Naive thymus-derived CD4-positive, alpha-beta T cell (primary cell): ENCODE data around the gene COL27A1. TPM values are rescaled to one million over a fixed set of nuclear protein-coding genes. Genes with fewer than 3 reads are reported as not detected.

Experiments
- ATAC-seq: fragments of 150-1000 bp; cut with Tn5 transposase; 2 replicates; pipeline ENCODE4 v1.10.0; 2021; ENCODE audit warnings: mild to moderate bottlenecking, moderate library complexity
- CTCF ChIA-PET: fragments of 350-600 bp; sonication (Branson Sonifier 250); formaldehyde crosslinking; loops from one replicate; lab custom pipeline; 2021; ENCODE audit warnings: antibody characterized with exemption; lab: Charles Lee
- POLR2A ChIA-PET: fragments of 350-600 bp; sonication (Branson Sonifier 250); formaldehyde crosslinking; loops from one replicate; lab custom pipeline; 2021; ENCODE audit warnings: antibody characterized with exemption, inconsistent platforms; lab: Charles Lee
- DNase-seq, 9 donors: peaks; one replicate each; pipeline versions ENCODE4 v3.0.0 to v3.0.0-alpha.2; 2020 to 2022; ENCODE audit warnings: mixed read lengths in 1 of 9
- H3K27ac ChIP-seq: one replicate; pipeline ENCODE4 v1.7.0; 2013; ENCODE audit warnings: mild to moderate bottlenecking, low read depth, low read length, moderate library complexity
- H3K27me3 ChIP-seq, 2 donors: one replicate each; pipeline ENCODE4 v1.7.0; 2013; ENCODE audit warnings: low read length in 2 of 2, mild to moderate bottlenecking in 2 of 2, moderate library complexity in 2 of 2; ENCODE audit not compliant: control insufficient read depth in 2 of 2, insufficient read depth in 2 of 2
- H3K36me3 ChIP-seq, 3 experiments: 1 replicate in 2 of 3; 2 replicates in 1 of 3; pipeline ENCODE4 v1.7.0; 2013; ENCODE audit warnings: low read length in 3 of 3, mild to moderate bottlenecking in 3 of 3, moderate library complexity in 1 of 3; ENCODE audit not compliant: insufficient read depth in 3 of 3, control insufficient read depth in 2 of 3
- H3K4me1 ChIP-seq, 2 donors: one replicate each; pipeline ENCODE4 v1.7.0; 2013; ENCODE audit warnings: low read length in 2 of 2, mild to moderate bottlenecking in 2 of 2, moderate library complexity in 1 of 2; ENCODE audit not compliant: control insufficient read depth in 2 of 2, insufficient read depth in 2 of 2
- H3K4me3 ChIP-seq: 2 replicates; pipeline ENCODE4 v1.7.0; 2013; ENCODE audit warnings: mild to moderate bottlenecking, low read length
- H3K9me3 ChIP-seq, 3 experiments: 1 replicate in 2 of 3; 2 replicates in 1 of 3; pipeline ENCODE4 v1.7.0; 2013; ENCODE audit warnings: low read length in 3 of 3; ENCODE audit not compliant: control insufficient read depth in 2 of 3
- H3K27ac Mint-ChIP-seq, 9 donors: one replicate each; pipeline ENCODE4 v1.8.0; 2020 to 2022; ENCODE audit warnings: mixed read lengths in 9 of 9, mild to moderate bottlenecking in 8 of 9, moderate library complexity in 5 of 9, inconsistent platforms in 2 of 9
- H3K27me3 Mint-ChIP-seq, 5 donors: one replicate each; pipeline ENCODE4 v1.8.0; 2021 to 2022; ENCODE audit warnings: mixed read lengths in 5 of 5, mild to moderate bottlenecking in 1 of 5
- H3K36me3 Mint-ChIP-seq, 5 donors: one replicate each; pipeline ENCODE4 v1.8.0; 2020 to 2022; ENCODE audit warnings: mixed read lengths in 5 of 5, mild to moderate bottlenecking in 3 of 5, inconsistent platforms in 1 of 5
- H3K4me1 Mint-ChIP-seq, 7 donors: one replicate each; pipeline ENCODE4 v1.8.0; 2020 to 2022; ENCODE audit warnings: mixed read lengths in 7 of 7, mild to moderate bottlenecking in 3 of 7, inconsistent platforms in 1 of 7
- H3K4me3 Mint-ChIP-seq, 10 donors: one replicate each; pipeline ENCODE4 v1.8.0; 2020 to 2022; ENCODE audit warnings: mild to moderate bottlenecking in 10 of 10, mixed read lengths in 10 of 10, moderate library complexity in 6 of 10, inconsistent platforms in 2 of 10
- H3K9me3 Mint-ChIP-seq, 11 donors: one replicate each; pipeline ENCODE4 v1.8.0; 2020 to 2022; ENCODE audit warnings: mixed read lengths in 11 of 11, mild to moderate bottlenecking in 4 of 11, inconsistent platforms in 1 of 11, moderate library complexity in 1 of 11
- intact Hi-C, 2 donors: fragments of 100-400 bp; cut with micrococcal nuclease; formaldehyde crosslinking; loops; one replicate each; pipeline ENCODE4 v1.15.1; 2023
- polyA plus RNA-seq, 2 donors: library from polyadenylated mRNA; unstranded; fragments of 300-500 nt; fragmentation: Illumina TruSeq; gene quantifications; one replicate each; pipeline ENCODE4 v1.2.3, GENCODE V29; 2021
- total RNA-seq, 6 experiments: library from RNA in 5 of 6; stranded (reverse) in 5 of 6; gene quantifications; 1 replicate in 5 of 6; 2 replicates in 1 of 6; pipeline ENCODE4 v1.2.3 and lab custom pipeline; 2021 to 2026

COL27A1 gene
- total and polyA plus RNA-seq, 7 experiments from 2014 or later: 1.2 to 2.4 (median 1.9) TPM; not detected in 2

DNA sequence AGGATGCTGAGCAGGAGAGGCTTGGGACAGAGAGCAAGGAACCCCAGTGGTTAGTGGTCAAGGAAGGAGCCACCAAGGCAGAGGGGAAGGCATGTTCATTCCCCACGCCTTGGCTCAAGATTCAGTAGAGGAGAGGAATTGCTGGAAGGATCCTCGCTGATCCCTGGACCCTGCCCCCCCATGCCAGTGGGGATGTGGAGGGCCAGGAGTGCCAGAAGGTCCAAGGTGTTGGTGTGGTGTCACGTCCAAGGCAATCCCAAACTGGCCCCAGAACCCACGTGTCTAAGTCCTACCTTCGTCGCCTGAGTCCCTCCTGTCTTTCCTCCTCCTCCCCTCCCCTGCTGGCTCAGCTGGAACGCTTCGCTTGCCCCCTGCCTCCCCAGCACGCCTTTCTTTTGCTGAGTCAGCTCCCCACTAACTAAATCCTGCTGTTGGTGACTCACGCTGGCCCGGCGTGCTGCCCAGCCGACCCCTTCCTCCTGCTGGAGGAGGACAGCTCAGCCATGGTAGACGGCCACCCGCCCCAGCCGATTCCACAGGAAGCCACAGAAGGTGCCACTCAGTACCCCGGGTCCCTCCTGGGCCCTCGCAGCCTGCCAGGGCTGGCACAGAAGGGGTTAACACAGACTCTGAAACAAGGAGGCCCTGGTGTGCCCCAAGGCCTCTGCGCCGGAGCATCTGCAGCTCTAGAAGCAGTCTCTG lies 130.0 kb downstream of the COL27A1 start:
- POLR2A ChIA-PET: no interaction called here
- Histone ChIP-seq H3K36me3 (no peaks in the 10 kb centered on the region), H3K27ac (no peak overlapping the region), H3K4me1 (no peaks in the 10 kb centered on the region), H3K9me3 (no peaks in the 10 kb centered on the region), H3K4me3 (no peak overlapping the region), H3K27me3 (no peaks in the 10 kb centered on the region)
- CTCF ChIA-PET: interaction anchor here (0.6 kb wide), 1 partner anchor 9 kb away, joined by 7 read pairs; no protein-coding TSS in a partner anchor
- intact Hi-C loops: no loop called here
- Mint-ChIP-seq H3K4me3 (no peak overlapping the region), H3K27me3 (peaks cover 0 to 3% (median 0%) of the 10 kb centered on the region in 5 donors), H3K36me3 (no peaks in the 10 kb centered on the region), H3K9me3 (peaks cover 0 to 2% (median 0%) of the 10 kb centered on the region in 11 donors), H3K4me1 (no peaks in the 10 kb centered on the region), H3K27ac (no peak overlapping the region)
- no peak for ATAC-seq
- no peak for DNase-seq

DNA sequence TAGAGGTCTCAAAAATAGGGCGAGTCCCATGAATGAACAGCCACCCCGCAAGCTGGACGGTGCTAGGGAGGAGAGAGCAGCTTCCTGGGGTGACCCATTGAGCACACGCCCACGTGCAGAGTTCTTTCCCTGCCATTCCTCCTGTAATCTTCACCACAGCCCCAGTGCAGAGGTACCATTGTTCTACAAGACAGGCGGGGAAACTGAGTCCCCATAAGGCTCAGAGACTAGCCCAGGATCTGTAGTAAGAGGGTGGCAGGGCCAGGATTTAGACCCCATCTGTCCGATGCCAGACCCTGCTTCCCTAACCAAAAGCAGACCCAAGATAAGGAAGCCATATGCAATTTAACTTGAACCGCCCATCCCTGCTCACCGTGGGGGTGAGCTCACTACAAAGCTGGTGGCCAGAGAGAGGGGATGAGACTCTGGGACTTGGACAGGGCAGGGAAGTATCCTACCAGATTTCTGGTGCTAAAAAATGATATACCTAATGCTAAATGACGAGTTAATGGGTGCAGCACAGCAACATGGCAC lies 130.9 kb downstream of the COL27A1 start:
- H3K4me1 Mint-ChIP-seq: peaks cover 0 to 5% (median 0%) of the 10 kb centered on the region in 7 donors
- H3K4me3 Mint-ChIP-seq: no peak overlapping the region
- H3K36me3 Mint-ChIP-seq: no peaks in the 10 kb centered on the region
- peaks cover 0 to 6% (median 5%) of the 10 kb centered on the region in 5 donors for H3K27me3 Mint-ChIP-seq
- H3K9me3 ChIP-seq: no peaks in the 10 kb centered on the region
- no peak for ATAC-seq
- no peaks in the 10 kb centered on the region for H3K36me3 ChIP-seq
- no peak for DNase-seq
- intact Hi-C loops: no loop called here
- ChIA-PET CTCF (no interaction called here), POLR2A (no interaction called here)
- H3K4me1 ChIP-seq: no peaks in the 10 kb centered on the region
- H3K27me3 ChIP-seq: no peaks in the 10 kb centered on the region
- H3K27ac ChIP-seq: no peak overlapping the region
- no peak overlapping the region for H3K27ac Mint-ChIP-seq
- H3K4me3 ChIP-seq: no peak overlapping the region
- H3K9me3 Mint-ChIP-seq: peaks cover 0 to 2% (median 0%) of the 10 kb centered on the region in 11 donors

DNA sequence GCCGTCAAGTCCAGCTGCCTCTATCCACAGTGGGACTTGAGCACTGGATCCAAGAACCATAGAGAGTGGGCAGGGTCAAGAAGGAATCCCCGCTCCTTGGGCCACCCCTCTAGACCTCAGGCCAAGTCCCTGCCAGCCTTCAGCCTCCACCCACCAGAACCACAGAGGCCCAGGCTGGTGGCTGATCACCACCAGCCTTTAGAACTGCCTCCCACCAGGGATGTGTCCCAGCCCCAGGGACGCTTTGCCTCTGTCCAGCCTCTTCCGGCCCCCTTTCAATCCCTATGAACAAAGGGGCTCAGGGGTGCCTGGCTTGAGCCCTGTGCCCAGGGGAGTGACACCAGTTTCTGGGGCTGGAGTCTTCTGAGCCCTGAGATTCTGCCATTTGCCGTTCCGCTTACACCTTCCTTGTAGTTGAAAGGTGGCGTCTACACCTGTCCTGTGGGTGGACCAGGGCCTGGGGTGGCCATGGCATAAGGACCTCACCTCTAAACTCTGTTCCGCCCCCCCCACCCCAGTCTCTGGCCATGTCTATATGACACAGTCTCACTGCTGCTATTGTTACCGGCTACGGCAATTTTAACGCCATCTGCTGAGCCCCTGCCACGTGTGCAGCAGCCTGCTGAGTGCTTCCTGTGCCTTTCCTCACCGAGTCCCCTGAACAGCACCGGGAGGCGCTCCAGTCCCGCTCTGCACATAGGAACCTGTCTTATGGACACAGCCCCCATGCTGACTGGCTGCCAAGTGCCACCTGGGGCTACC lies 131.8 kb downstream of the COL27A1 start:
- H3K27ac ChIP-seq: no peak overlapping the region
- H3K9me3 ChIP-seq: no peaks in the 10 kb centered on the region
- H3K4me1 ChIP-seq: no peaks in the 10 kb centered on the region
- H3K9me3 Mint-ChIP-seq: peaks cover 0 to 2% (median 0%) of the 10 kb centered on the region in 11 donors
- ChIA-PET CTCF (interaction anchor here (0.5 to 1.3 kb wide), 2 partner anchors 21 to 176 kb away, joined by 3 to 4 read pairs; no protein-coding TSS in a partner anchor), POLR2A (no interaction called here)
- intact Hi-C loops: no loop called here
- DNase-seq (no peak), ATAC-seq (no peak)
- no peak overlapping the region for H3K4me3 ChIP-seq
- no peak overlapping the region for H3K27ac Mint-ChIP-seq
- peaks cover 0 to 5% (median 0%) of the 10 kb centered on the region in 7 donors for H3K4me1 Mint-ChIP-seq
- no peaks in the 10 kb centered on the region for H3K36me3 ChIP-seq
- H3K27me3 Mint-ChIP-seq: peaks cover 0 to 10% (median 5%) of the 10 kb centered on the region in 5 donors
- no peaks in the 10 kb centered on the region for H3K27me3 ChIP-seq
- no peaks in the 10 kb centered on the region for H3K36me3 Mint-ChIP-seq
- H3K4me3 Mint-ChIP-seq: no peak overlapping the region

DNA sequence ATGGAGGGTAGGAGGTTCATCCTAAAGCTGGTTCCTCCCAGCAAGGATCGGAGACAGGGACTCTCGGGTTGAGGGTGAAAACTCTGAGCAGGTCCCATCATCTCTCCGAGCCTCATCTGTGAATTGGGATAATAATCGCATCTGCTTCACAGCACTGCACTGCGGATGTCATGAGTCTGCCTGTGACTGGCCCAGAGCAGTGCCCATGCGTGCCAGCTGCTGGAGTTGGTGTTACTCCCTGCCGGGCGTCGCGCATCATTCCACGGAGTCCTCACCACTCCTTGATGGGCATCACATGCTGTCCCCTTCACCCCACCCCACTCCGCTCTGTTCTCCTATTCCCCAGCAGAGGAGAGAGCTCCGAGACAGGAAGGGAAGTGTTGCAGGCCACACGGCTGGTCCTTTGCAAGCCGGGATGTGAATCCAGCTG lies 132.4 kb downstream of the COL27A1 start:
- peaks cover 0 to 10% (median 5%) of the 10 kb centered on the region in 5 donors for H3K27me3 Mint-ChIP-seq
- no peaks in the 10 kb centered on the region for H3K36me3 Mint-ChIP-seq
- no peak overlapping the region for H3K27ac Mint-ChIP-seq
- H3K4me3 Mint-ChIP-seq: no peak overlapping the region
- intact Hi-C loops: no loop called here
- peaks cover 0 to 5% (median 0%) of the 10 kb centered on the region in 7 donors for H3K4me1 Mint-ChIP-seq
- DNase-seq (no peak), ATAC-seq (no peak)
- H3K4me3 ChIP-seq: no peak overlapping the region
- H3K4me1 ChIP-seq: no peaks in the 10 kb centered on the region
- ChIA-PET CTCF (interaction anchor here (0.5 to 1.3 kb wide), 2 partner anchors 20 to 177 kb away, joined by 3 to 4 read pairs; no protein-coding TSS in a partner anchor), POLR2A (no interaction called here)
- H3K36me3 ChIP-seq: no peaks in the 10 kb centered on the region
- H3K9me3 Mint-ChIP-seq: peaks cover 0 to 2% (median 0%) of the 10 kb centered on the region in 11 donors
- H3K27me3 ChIP-seq: no peaks in the 10 kb centered on the region
- H3K27ac ChIP-seq: no peak overlapping the region
- H3K9me3 ChIP-seq: no peaks in the 10 kb centered on the region

DNA sequence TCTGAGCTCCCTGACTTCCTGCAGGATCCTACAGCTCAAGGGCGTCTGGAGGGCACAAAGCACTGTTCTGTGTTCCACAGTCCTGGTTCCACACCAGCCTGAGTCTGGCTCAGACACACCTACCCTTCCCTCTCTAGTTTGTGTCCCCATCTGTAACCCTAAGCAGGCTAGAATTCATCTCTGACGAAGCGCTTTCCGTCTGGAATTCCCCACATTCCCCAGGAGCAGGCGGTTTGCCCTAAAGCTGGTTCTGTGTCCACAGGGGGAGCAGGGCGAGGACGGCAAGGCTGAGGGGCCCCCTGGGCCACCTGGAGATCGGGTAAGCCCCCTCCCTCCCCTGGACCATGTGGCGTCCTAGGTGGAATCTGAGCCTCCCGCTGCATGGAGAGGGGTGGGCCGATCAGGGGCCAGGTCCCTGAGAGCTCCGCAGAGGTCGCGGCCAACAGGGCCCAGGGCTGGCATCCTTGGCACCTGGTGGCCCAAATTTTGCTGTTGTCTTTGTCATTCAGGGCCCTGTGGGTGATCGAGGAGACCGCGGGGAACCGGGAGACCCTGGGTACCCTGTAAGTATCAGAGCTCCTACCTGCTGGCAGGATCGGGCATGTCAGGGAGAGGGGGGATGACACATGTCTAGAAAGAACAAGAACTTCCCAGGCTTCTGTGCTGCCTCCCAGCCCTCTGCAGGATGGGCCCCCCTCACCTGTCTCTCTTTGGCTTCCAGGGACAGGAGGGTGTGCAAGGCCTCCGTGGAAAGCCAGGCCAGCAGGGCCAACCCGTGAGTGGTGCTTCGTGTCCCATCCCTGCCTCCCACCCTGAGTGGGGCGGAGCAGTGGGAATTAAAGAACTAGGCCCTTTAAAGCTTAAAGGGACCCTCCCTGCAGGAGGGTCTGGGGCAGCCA lies 133.1 kb downstream of the COL27A1 start:
- Mint-ChIP-seq H3K36me3 (peaks cover 0 to 3% (median 0%) of the 10 kb centered on the region in 5 donors), H3K4me1 (peaks cover 0 to 5% (median 0%) of the 10 kb centered on the region in 7 donors), H3K9me3 (peaks cover 0 to 7% (median 0%) of the 10 kb centered on the region in 11 donors), H3K27ac (no peak overlapping the region), H3K4me3 (no peak overlapping the region), H3K27me3 (peaks cover 2 to 10% (median 5%) of the 10 kb centered on the region in 5 donors)
- ATAC-seq (no peak), DNase-seq (no peak)
- Histone ChIP-seq H3K27ac (no peak overlapping the region), H3K9me3 (no peaks in the 10 kb centered on the region), H3K4me3 (no peak overlapping the region), H3K4me1 (no peaks in the 10 kb centered on the region), H3K36me3 (no peaks in the 10 kb centered on the region), H3K27me3 (no peaks in the 10 kb centered on the region)
- intact Hi-C loops: no loop called here
- CTCF ChIA-PET: interaction anchor here (1.3 kb wide), 1 partner anchor 20 kb away, joined by 3 read pairs; no protein-coding TSS in a partner anchor
- POLR2A ChIA-PET: no interaction called here

DNA sequence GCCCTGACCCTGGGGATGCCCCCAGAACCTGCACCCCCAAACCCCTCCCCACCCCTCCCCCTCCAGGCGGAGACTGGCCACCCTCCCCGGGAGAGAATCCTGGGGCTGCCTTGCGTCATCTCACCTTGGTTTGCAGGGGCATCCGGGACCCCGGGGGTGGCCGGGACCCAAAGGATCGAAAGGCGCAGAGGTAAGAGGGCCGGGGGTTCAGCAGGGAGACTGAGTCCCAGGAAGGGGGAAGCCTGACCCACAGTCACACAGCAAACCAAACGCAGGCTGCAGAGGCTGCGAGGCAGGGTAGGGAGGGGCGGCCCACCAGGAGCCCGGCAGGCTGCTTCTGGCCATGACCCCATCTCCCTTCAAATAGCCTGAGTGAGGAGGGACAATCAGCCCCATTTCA lies 133.8 kb downstream of the COL27A1 start:
- no peak for DNase-seq
- no peaks in the 10 kb centered on the region for H3K4me1 ChIP-seq
- H3K9me3 ChIP-seq: no peaks in the 10 kb centered on the region
- Mint-ChIP-seq H3K36me3 (peaks cover 0 to 3% (median 0%) of the 10 kb centered on the region in 5 donors), H3K27ac (no peak overlapping the region), H3K9me3 (peaks cover 0 to 10% (median 0%) of the 10 kb centered on the region in 11 donors), H3K27me3 (peaks cover 2 to 10% (median 5%) of the 10 kb centered on the region in 5 donors), H3K4me1 (peaks cover 0 to 5% (median 0%) of the 10 kb centered on the region in 7 donors), H3K4me3 (no peak overlapping the region)
- H3K27ac ChIP-seq: no peak overlapping the region
- no peak for ATAC-seq
- intact Hi-C loops: no loop called here
- H3K27me3 ChIP-seq: no peaks in the 10 kb centered on the region
- ChIA-PET CTCF (no interaction called here), POLR2A (no interaction called here)
- H3K36me3 ChIP-seq: no peaks in the 10 kb centered on the region
- H3K4me3 ChIP-seq: no peak overlapping the region
